WI38 (cell line): ENCODE measurements around the gene TBCD.

Source experiments
- H3K4me3 ChIP-seq: 2 replicates; pipeline ENCODE4 v1.5.1; 2011; ENCODE audit warnings: low read depth, mild to moderate bottlenecking, control low read depth, low read length
- CTCF ChIP-seq: IDR thresholded peaks from 2 replicates; pipeline ENCODE4 v1.5.1; 2012; ENCODE audit warnings: low read depth, mild to moderate bottlenecking, control low read depth, low read length

The TBCD gene

DNA sequence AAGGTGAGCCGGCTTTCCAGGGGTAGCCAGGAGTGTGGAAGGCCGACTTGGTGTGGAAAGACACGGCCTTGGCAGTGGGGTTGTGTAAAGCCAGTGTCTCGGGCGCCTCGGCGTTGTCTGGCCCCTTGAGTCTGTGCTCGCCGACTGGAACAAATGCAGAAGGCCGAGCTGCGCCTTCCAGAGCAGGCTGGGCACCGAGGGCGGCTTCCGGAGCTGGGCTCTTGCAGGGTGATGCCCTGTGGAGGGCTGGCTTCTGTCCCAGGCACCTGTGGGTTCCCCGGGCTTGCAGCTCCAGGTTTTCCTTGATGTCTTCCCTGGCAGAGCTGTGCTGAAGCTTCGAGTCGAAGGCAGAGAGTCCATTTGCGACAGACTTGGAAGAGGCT, 79.9 kb downstream of the TBCD start:
- no peak overlapping the region for H3K4me3 ChIP-seq
- TF ChIP-seq CTCF = no peak

- TF ChIP-seq CTCF = no peak
- H3K4me3 ChIP-seq = no peak overlapping the region
These were observed 80.5 kb downstream of the TBCD start for GRCh38 chr17:82832411-82832810.

- no peak overlapping the region for H3K4me3 ChIP-seq
- TF ChIP-seq CTCF = no peak
These were observed 81.1 kb downstream of the TBCD start for GRCh38 chr17:82832881-82833475.

GRCh38 chr17:82835122-82835521, 83.3 kb downstream of the TBCD start:
- TF ChIP-seq CTCF = no peak
- no peak overlapping the region for H3K4me3 ChIP-seq

- H3K4me3 ChIP-seq = no peak overlapping the region
These were observed 84.1 kb downstream of the TBCD start for GRCh38 chr17:82835766-82836512.

GRCh38 chr17:82836823-82837357, 85.0 kb downstream of the TBCD start:
- H3K4me3 ChIP-seq = no peak overlapping the region
- TF ChIP-seq CTCF = no peak

More at GRCh38 chr17:82835766-82836512, 84.1 kb downstream of the TBCD start:
- TF ChIP-seq CTCF = no peak
